NCI-H526 (cell line): ENCODE data around the gene KRTAP9-2.
"Not testable (repeated sequence)": the region's sequence is repeated elsewhere in the genome, so short reads cannot be mapped to it uniquely, and the experiment has no call there.

ENCODE experiments used
- DNase-seq, 2 experiments: peaks; one replicate each; lab custom pipeline; 2025; lab: John Stamatoyannopoulos, UW

The KRTAP9-2 gene

GRCh38 chr17:41237116-41237515 lies 10.7 kb downstream of the KRTAP9-2 start:
- not testable (repeated sequence) for DNase-seq

DNA sequence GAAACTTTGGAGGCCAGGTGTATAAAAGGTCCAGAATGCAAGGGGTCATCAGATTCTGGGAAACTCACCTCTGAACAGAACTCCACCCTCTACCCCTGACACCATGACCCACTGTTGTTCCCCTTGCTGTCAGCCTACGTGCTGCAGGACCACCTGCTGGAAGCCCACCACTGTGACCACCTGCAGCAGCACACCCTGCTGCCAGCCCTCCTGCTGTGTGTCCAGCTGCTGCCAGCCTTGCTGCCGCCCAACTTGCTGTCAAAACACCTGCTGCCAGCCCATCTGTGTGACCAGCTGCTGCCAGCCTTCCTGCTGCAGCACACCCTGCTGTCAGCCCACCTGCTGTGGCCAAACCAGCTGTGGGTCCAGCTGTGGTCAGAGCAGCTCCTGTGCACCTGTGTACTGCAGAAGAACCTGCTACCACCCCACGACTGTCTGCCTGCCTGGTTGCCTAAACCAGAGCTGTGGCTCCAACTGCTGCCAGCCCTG lies 11.5 kb downstream of the KRTAP9-2 start, which contains the start of gene KRTAP9-8:
Gene KRTAP9-8 (plus strand): TSS at position 51 of the 489 bp plus-strand sequence. CDS start 53 bp downstream, at position 104.
- DNase-seq = not testable (repeated sequence)

DNA sequence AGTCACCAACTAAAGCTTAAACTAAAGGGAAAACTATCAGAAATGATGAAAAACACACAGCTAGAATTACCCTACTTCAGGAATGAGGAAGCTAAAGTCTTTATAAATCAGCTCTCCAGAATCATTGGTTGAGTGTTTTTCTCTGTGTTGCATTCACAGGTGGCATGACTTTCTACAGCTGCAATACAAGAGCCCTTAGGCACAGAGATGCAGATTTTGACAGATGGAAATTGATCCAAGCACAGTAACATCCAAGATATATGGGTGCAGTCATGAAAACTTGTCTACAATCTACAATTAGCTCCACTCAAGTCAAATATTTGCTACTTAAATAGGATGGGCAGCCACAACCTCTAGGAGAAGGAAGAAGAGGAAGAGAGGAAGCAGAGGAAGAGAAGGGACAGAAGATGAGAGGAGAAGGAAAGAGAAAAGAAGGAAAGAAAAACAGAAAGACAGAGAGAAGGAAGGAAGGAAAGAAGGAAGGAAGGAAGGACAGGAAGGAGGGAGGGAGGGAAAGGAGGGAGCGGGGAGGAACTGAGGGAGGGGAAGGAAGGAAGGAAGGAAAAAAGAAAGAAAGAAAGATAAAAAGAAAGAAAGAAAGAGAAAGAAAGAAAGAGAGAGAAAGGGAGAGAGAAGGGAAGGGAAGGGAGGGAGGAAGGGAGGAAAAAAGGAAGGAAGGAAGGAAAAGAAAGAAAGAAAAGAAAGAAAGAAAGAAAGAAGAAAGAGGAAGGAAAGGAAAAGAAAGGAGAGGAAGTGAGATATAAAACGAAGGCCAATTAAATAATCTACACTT lies 20.7 kb downstream of the KRTAP9-2 start:
- not testable (repeated sequence) for DNase-seq

DNA sequence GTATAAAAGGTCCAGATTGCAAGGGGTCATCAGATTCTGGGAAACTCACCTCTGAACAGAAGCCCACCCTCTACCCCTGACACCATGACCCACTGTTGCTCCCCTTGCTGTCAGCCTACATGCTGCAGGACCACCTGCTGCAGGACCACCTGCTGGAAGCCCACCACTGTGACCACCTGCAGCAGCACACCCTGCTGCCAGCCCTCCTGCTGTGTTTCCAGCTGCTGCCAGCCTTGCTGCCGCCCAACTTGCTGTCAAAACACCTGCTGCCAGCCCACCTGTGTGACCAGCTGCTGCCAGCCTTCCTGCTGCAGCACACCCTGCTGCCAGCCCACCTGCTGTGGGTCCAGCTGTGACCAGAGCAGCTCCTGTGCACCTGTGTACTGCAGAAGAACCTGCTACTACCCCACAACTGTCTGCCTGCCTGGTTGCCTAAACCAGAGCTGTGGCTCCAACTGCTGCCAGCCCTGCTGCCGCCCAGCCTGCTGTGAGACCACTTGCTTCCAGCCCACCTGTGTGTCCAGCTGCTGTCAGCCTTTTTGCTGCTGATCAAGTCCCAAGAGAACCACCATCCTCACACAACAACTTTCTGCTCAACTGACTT lies 23.3 kb downstream of the KRTAP9-2 start, which contains the start of gene KRTAP9-4:
Gene KRTAP9-4 (plus strand): TSS at position 51 of the 604 bp plus-strand sequence. CDS start 34 bp downstream, at position 85.
- not testable (repeated sequence) for DNase-seq

DNA sequence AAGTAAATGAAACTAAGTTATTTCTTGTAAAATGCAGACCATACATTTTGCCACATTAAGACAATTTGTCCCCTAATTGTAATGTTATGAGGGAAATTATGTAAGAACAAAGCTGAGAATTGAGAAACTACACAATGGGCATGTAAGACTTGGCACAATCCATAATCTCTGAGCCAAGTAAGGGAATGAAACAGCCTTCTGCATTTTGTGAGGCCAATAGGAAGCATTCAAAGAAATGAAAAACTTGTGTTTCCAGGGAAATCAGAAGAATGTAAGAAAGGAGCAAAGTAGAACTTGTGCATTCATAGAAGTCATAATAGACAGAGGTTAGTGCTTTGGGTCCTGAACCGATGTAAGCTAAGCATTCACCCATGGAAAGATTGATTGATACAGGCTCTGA lies 24.8 kb downstream of the KRTAP9-2 start:
- DNase-seq = no peak

GRCh38 chr17:41254861-41255260 lies 28.4 kb downstream of the KRTAP9-2 start:
- DNase-seq = no peak

DNA sequence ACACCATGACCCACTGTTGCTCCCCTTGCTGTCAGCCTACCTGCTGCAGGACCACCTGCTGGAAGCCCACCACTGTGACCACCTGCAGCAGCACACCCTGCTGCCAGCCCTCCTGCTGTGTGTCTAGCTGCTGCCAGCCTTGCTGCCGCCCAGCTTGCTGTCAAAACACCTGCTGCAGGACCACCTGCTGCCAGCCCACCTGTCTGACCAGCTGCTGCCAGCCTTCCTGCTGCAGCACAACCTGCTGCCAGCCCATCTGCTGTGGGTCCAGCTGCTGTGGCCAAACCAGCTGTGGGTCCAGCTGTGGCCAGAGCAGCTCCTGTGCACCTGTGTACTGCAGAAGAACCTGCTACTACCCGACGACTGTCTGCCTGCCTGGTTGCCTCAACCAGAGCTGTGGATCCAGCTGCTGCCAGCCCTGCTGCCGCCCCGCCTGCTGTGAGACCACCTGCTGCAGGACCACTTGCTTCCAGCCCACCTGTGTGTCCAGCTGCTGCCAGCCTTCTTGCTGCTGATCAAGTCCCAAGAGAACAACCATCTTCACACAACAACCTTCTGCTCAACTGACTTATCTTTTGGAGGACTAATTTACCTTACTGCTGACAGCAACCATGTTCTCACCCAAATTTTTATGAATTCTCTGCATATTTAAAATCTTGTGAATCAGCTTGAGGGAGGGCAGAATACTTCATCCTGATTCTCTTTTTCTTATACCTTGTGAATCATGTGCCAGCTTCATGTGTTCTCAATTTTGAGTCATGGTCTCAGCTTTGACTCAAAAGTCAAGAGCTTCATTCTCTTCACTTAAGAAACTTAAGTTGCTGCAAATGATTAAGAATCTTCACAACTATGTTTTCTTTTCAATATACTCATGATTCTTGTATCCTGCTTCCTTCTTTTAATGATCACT lies 29.2 kb downstream of the KRTAP9-2 start, which contains the start of gene KRTAP9-9:
Gene KRTAP9-9 (plus strand): TSS at position 4 of the 910 bp plus-strand sequence.
- DNase-seq = not testable (repeated sequence)

DNA sequence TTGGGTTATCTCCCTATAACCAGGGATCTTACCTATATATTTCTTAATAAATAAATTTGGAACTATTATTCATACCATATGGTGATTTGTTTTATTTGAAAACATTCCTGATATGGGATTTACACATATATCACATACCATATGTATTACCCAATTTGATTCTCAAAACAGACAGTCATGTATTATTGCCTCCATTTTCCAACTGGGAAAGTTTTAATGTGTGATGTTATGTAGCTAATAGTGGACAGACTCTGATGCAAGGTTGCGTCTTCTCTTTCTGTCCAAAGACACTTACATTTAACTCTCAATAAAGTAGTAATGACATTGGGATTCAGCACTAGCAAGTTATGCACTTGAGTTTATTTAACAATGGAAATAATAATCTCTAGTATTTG lies 29.8 kb downstream of the KRTAP9-2 start:
- no peak for DNase-seq

- no peak for DNase-seq
Observed at GRCh38 chr17:41258406-41258805, 32.0 kb downstream of the KRTAP9-2 start.

DNA sequence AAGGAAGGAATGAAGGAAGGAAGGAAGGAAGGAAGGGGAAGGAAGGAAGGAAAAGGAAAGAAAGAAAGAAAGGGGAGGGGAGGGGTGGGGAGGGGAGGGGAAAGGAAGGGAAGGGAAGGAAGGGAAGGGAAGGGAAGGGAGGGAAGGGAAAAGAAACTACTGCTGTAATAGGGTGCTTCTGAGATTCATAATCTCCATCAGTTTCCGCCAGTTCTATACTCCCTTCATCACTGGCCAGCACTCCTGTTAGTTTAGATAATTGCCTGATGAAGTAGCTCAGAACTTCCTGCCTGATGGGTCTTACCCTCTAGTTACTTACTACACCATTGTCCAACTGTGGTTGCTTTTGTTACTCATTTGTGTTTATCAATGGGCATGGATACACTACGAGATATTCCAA lies 36.8 kb downstream of the KRTAP9-2 start:
- DNase-seq = no peak

GRCh38 chr17:41264599-41264998 lies 38.2 kb downstream of the KRTAP9-2 start:
- DNase-seq = no peak

- no peak for DNase-seq
Observed at GRCh38 chr17:41265078-41265477, 38.6 kb downstream of the KRTAP9-2 start, which contains the start of gene KRTAP9-6. Gene KRTAP9-6, plus strand, starts transcription at chr17:41265378. Its CDS starts 0 bp downstream, at chr17:41265378.

DNA sequence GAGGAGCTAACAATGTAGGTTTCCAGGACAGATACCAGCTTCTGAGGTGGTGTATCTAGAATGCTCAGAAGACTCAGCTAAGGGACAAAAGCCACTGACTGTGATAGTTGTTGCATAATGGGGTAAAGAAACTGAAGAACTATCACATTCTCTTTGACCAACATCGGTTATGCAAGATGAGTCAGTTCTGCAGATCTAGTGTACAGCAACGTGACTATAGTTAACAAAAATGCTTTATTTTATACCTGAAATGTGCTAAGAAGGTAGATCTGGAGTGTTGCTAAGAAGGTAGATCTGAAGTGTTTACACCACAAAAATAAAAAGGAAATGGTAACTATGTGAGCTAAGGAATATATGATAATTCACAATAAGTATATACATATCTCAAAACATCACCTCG lies 41.3 kb downstream of the KRTAP9-2 start:
- DNase-seq = no peak

- not testable (repeated sequence) for DNase-seq
Observed at GRCh38 chr17:41271323-41271722, 44.9 kb downstream of the KRTAP9-2 start.

- no peak for DNase-seq
Observed at GRCh38 chr17:41271858-41272257, 45.4 kb downstream of the KRTAP9-2 start.

GRCh38 chr17:41275648-41276190 lies 49.3 kb downstream of the KRTAP9-2 start, which contains the start of gene KRTAP9-7:
Gene KRTAP9-7, plus strand, starts transcription at chr17:41275698. Its CDS starts 0 bp downstream, at chr17:41275698.
- DNase-seq = not testable (repeated sequence)
